Breast epithelium (tissue), 4 donors: ENCODE data around the gene CMKLR1. TPM values are rescaled to one million over a fixed set of nuclear protein-coding genes. Genes with fewer than 3 reads are reported as not detected.

Experiments used
- DNase-seq, 2 donors: peaks; one replicate each; pipeline ENCODE4 v3.0.0-alpha.2; 2019; ENCODE audit warnings: low spot score in 2 of 2
- H3K27ac ChIP-seq, 2 donors: fragments of 200-600 bp; sonication (generic) in 1 of 2; one replicate each; pipeline ENCODE4 v1.5.1; 2016 to 2019; ENCODE audit warnings: mild to moderate bottlenecking in 1 of 2
- H3K27me3 ChIP-seq, 2 donors: fragments of 200-600 bp; sonication (generic) in 1 of 2; one replicate each; pipeline versions ENCODE4 v1.5.1 to v1.6.0; 2017 to 2019; ENCODE audit warnings: control low read depth in 1 of 2, mild to moderate bottlenecking in 1 of 2
- H3K36me3 ChIP-seq: fragments of 200-600 bp; one replicate; pipeline ENCODE4 v1.5.1; 2019
- H3K4me1 ChIP-seq, 2 donors: fragments of 200-600 bp; sonication (generic); one replicate each; pipeline ENCODE4 v1.5.1; 2016 to 2019; ENCODE audit warnings: control low read depth in 1 of 2
- H3K4me3 ChIP-seq, 3 donors: fragments of 200-600 bp; sonication (generic); 1 replicate in 2 of 3; 2 replicates in 1 of 3; pipeline ENCODE4 v1.5.1; 2016 to 2019; ENCODE audit warnings: mild to moderate bottlenecking in 3 of 3, moderate library complexity in 2 of 3
- H3K9me3 ChIP-seq, 2 donors: fragments of 200-600 bp; sonication (generic) in 1 of 2; one replicate each; pipeline ENCODE4 v1.5.1; 2016 to 2019; ENCODE audit warnings: control low read depth in 1 of 2
- CTCF ChIP-seq, 3 donors: fragments of 450-650 bp; IDR thresholded peaks; one replicate each; pipeline ENCODE4 v1.5.1; 2016 to 2017; ENCODE audit warnings: antibody characterized with exemption in 3 of 3, mild to moderate bottlenecking in 3 of 3, moderate library complexity in 3 of 3
- POLR2A ChIP-seq: fragments of 450-650 bp; IDR thresholded peaks from one replicate; pipeline ENCODE4 v1.6.1; 2016; ENCODE audit warnings: antibody characterized with exemption, mild to moderate bottlenecking, moderate library complexity
- POLR2AphosphoS5 ChIP-seq, 3 donors: sonication (generic); formaldehyde crosslinking; IDR thresholded peaks; one replicate each; pipeline ENCODE4 v1.6.1; 2017; ENCODE audit warnings: antibody characterized with exemption in 3 of 3
- intact Hi-C: fragments of 100-400 bp; cut with DNase I; formaldehyde crosslinking; loops from one replicate; pipeline ENCODE4 v1.15.1; 2023; ENCODE audit warnings: low total_unique reads
- total RNA-seq, 3 donors: library from RNA; depleted of rRNA; stranded (reverse); fragments of >200 nt; gene quantifications; one replicate each; pipeline ENCODE4 v1.1.0, GENCODE V29; 2016

Gene CMKLR1
- total RNA-seq, 3 donors from 2014 or later: 4.9 to 30.2 (median 9.1) TPM

- intact Hi-C loops: no loop called here
- TF ChIP-seq POLR2AphosphoS5 (IDR thresholded peaks at IDR 0.05) (no peak), CTCF (IDR thresholded peaks at IDR 0.05) (no peak), POLR2A (no peak)
- H3K27me3 ChIP-seq: no peaks in the 10 kb centered on the region
- H3K9me3 ChIP-seq: no peaks in the 10 kb centered on the region
- H3K36me3 ChIP-seq: no peaks in the 10 kb centered on the region
- peaks cover 14 to 19% of the 10 kb centered on the region in 2 donors for H3K4me1 ChIP-seq
- peak overlapping the region in 1 of 2 donors; percentile 48 for H3K27ac ChIP-seq
- H3K4me3 ChIP-seq: no peak overlapping the region
- no peak for DNase-seq
These were observed 39.0 kb downstream of the CMKLR1 start for GRCh38 chr12:108299980-108300696.

GRCh38 chr12:108299516-108299915 is 39.6 kb downstream of the CMKLR1 start:
- DNase-seq: no peak
- TF ChIP-seq POLR2A (no peak), CTCF (IDR thresholded peaks at IDR 0.05) (no peak), POLR2AphosphoS5 (IDR thresholded peaks at IDR 0.05) (no peak)
- Histone ChIP-seq H3K9me3 (no peaks in the 10 kb centered on the region), H3K4me3 (no peak overlapping the region), H3K36me3 (no peaks in the 10 kb centered on the region), H3K4me1 (peaks cover 8 to 15% of the 10 kb centered on the region in 2 donors), H3K27me3 (no peaks in the 10 kb centered on the region), H3K27ac (peak overlapping the region in 1 of 2 donors; percentile 48)
- intact Hi-C loops: no loop called here

- H3K36me3 ChIP-seq: no peaks in the 10 kb centered on the region
- no peaks in the 10 kb centered on the region for H3K27me3 ChIP-seq
- no peak overlapping the region for H3K4me3 ChIP-seq
- H3K4me1 ChIP-seq: peaks cover 2 to 13% of the 10 kb centered on the region in 2 donors
- intact Hi-C loops: no loop called here
- TF ChIP-seq POLR2A (no peak), CTCF (IDR thresholded peaks at IDR 0.05) (no peak), POLR2AphosphoS5 (IDR thresholded peaks at IDR 0.05) (no peak)
- no peaks in the 10 kb centered on the region for H3K9me3 ChIP-seq
- H3K27ac ChIP-seq: no peak overlapping the region
- DNase-seq: no peak
These were observed 40.3 kb downstream of the CMKLR1 start for GRCh38 chr12:108298761-108299275.

GRCh38 chr12:108297895-108298760 is 41.0 kb downstream of the CMKLR1 start:
- no peak for TF ChIP-seq POLR2A
- TF ChIP-seq POLR2AphosphoS5 (IDR thresholded peaks at IDR 0.05): no peak
- no peak for TF ChIP-seq CTCF (IDR thresholded peaks at IDR 0.05)
- H3K27ac ChIP-seq: no peak overlapping the region
- intact Hi-C loops: no loop called here
- H3K4me1 ChIP-seq: peaks cover 0 to 6% of the 10 kb centered on the region in 2 donors
- H3K27me3 ChIP-seq: no peaks in the 10 kb centered on the region
- H3K36me3 ChIP-seq: no peaks in the 10 kb centered on the region
- H3K4me3 ChIP-seq: no peak overlapping the region
- DNase-seq: no peak
- no peaks in the 10 kb centered on the region for H3K9me3 ChIP-seq

GRCh38 chr12:108297424-108297823 is 41.7 kb downstream of the CMKLR1 start:
- Histone ChIP-seq H3K36me3 (no peaks in the 10 kb centered on the region), H3K9me3 (no peaks in the 10 kb centered on the region), H3K27ac (no peak overlapping the region), H3K27me3 (no peaks in the 10 kb centered on the region), H3K4me1 (peaks cover 0 to 3% of the 10 kb centered on the region in 2 donors), H3K4me3 (no peak overlapping the region)
- DNase-seq: no peak
- TF ChIP-seq CTCF (IDR thresholded peaks at IDR 0.05): no peak
- no peak for TF ChIP-seq POLR2AphosphoS5 (IDR thresholded peaks at IDR 0.05)
- TF ChIP-seq POLR2A: no peak
- intact Hi-C loops: no loop called here
